ENCODE measurements around the gene PCCA. TPM values are rescaled to one million over a fixed set of nuclear protein-coding genes. Genes with fewer than 3 reads are reported as not detected.

The PCCA gene
- total RNA-seq, 1 donor from 2014 or later: 44.9 TPM

GRCh38 chr13:100506600-100507422 lies 417.9 kb downstream of the PCCA start:
- no peak for DNase-seq (ENCODE audit: low spot score)

GRCh38 chr13:100508455-100508854 lies 419.6 kb downstream of the PCCA start:
- DNase-seq (ENCODE audit: low spot score): no peak

- no peak for DNase-seq (ENCODE audit: low spot score)
Observed at GRCh38 chr13:100508996-100509395, 420.1 kb downstream of the PCCA start.

- DNase-seq (ENCODE audit: low spot score): no peak
Observed at GRCh38 chr13:100510208-100510957, 421.5 kb downstream of the PCCA start.

- no peak for DNase-seq (ENCODE audit: low spot score)
Observed at GRCh38 chr13:100511466-100511865, 422.6 kb downstream of the PCCA start.

- no peak for DNase-seq (ENCODE audit: low spot score)
Observed at GRCh38 chr13:100512422-100512821, 423.5 kb downstream of the PCCA start.

- no peak for DNase-seq (ENCODE audit: low spot score)
Observed at GRCh38 chr13:100513171-100513570, 424.3 kb downstream of the PCCA start.

- DNase-seq (ENCODE audit: low spot score): no peak
Observed at GRCh38 chr13:100513987-100514670, 425.2 kb downstream of the PCCA start.

- peak; percentile 78 for DNase-seq (ENCODE audit: low spot score)
Observed at GRCh38 chr13:100514788-100515409, 426.0 kb downstream of the PCCA start.

GRCh38 chr13:100515410-100515800 lies 426.5 kb downstream of the PCCA start:
- no peak for DNase-seq (ENCODE audit: low spot score)

- DNase-seq (ENCODE audit: low spot score): peak; percentile 50
Observed at GRCh38 chr13:100517135-100517534, 428.2 kb downstream of the PCCA start.

GRCh38 chr13:100517728-100518127 lies 428.8 kb downstream of the PCCA start:
- no peak for DNase-seq (ENCODE audit: low spot score)

- no peak for DNase-seq (ENCODE audit: low spot score)
Observed at GRCh38 chr13:100518394-100519062, 429.6 kb downstream of the PCCA start.

- no peak for DNase-seq (ENCODE audit: low spot score)
Observed at GRCh38 chr13:100519626-100520025, 430.7 kb downstream of the PCCA start.

- DNase-seq (ENCODE audit: low spot score): no peak
Observed at GRCh38 chr13:100520936-100521850, 432.3 kb downstream of the PCCA start.

GRCh38 chr13:100521851-100522617 lies 433.1 kb downstream of the PCCA start:
- DNase-seq (ENCODE audit: low spot score): no peak

GRCh38 chr13:100522618-100523309 lies 433.9 kb downstream of the PCCA start:
- no peak for DNase-seq (ENCODE audit: low spot score)

- no peak for DNase-seq (ENCODE audit: low spot score)
Observed at GRCh38 chr13:100523411-100523810, 434.5 kb downstream of the PCCA start.

GRCh38 chr13:100523981-100524386 lies 435.1 kb downstream of the PCCA start:
- no peak for DNase-seq (ENCODE audit: low spot score)
